Measurements from ENCODE around the gene GASK1A. TPM values are rescaled to one million over a fixed set of nuclear protein-coding genes. Genes with fewer than 3 reads are reported as not detected.

Gene GASK1A
- total RNA-seq, 1 experiment from 2014 or later: 5.4 TPM

- no CpG with 5 or more reads among the region's 1 CpG for WGBS (ENCODE audit: extremely low coverage, insufficient read length, low lambda C conversion rate)
- no peak for DNase-seq
- no peaks in the 10 kb centered on the region for H4K20me1 ChIP-seq (ENCODE audit: control insufficient read depth, insufficient read depth, insufficient read length)
These were observed 36.5 kb downstream of the GASK1A start for GRCh38 chr3:43015572-43015971.

More at GRCh38 chr3:43015572-43015971, 36.5 kb downstream of the GASK1A start:
- H3K9ac ChIP-seq (ENCODE audit: extremely low read depth, insufficient read length, low read length): no peak overlapping the region
- H2AK5ac ChIP-seq (ENCODE audit: insufficient read length, low read length): no peak overlapping the region
- no peaks in the 10 kb centered on the region for H3K27me3 ChIP-seq (ENCODE audit: insufficient read depth, low read length)
- no peaks in the 10 kb centered on the region for H3K79me1 ChIP-seq (ENCODE audit: insufficient read depth, low read depth, low read length, poor library complexity, severe bottlenecking)
- H3K18ac ChIP-seq (ENCODE audit: insufficient read length, low read depth, low read length): peak overlapping the region; percentile 40
- Mint-ChIP-seq H3K4me3 (no peak overlapping the region), H3K9me3 (no peaks in the 10 kb centered on the region; a peak in 1 of 5 replicates), H3K27me3 (ENCODE audit: low read depth) (peaks cover 2% of the 10 kb centered on the region), H3K27ac (no peak overlapping the region), H3K4me1 (no peaks in the 10 kb centered on the region), H3K36me3 (ENCODE audit: insufficient read depth in 1 of 3, low read depth in 3 of 3) (no peaks in the 10 kb centered on the region; a peak in 2 of 7 replicates)
- H3K4ac ChIP-seq (ENCODE audit: low read depth, low read length): no peak overlapping the region
- H3K4me2 ChIP-seq (ENCODE audit: insufficient read depth, insufficient read length, low read length): no peak overlapping the region
- no peak overlapping the region for H3K14ac ChIP-seq (ENCODE audit: insufficient read depth, low read length)
- no peak overlapping the region for H3K23ac ChIP-seq (ENCODE audit: insufficient read length, low read depth, low read length)
- H2BK5ac ChIP-seq (ENCODE audit: insufficient read length, low read length): no peak overlapping the region
- no peak overlapping the region for H2BK20ac ChIP-seq (ENCODE audit: low read depth, low read length, poor library complexity, severe bottlenecking)
- no peaks in the 10 kb centered on the region for H3K9me3 ChIP-seq (ENCODE audit: control insufficient read depth, low read depth, low read length)
- no peak overlapping the region for H2BK120ac ChIP-seq (ENCODE audit: low read depth, low read length, poor library complexity, severe bottlenecking)
- no peaks in the 10 kb centered on the region for H3K79me2 ChIP-seq (ENCODE audit: insufficient read depth, low read length)
- no peak overlapping the region for H2AFZ ChIP-seq (ENCODE audit: low read length)
- no peak overlapping the region for H3K27ac ChIP-seq (ENCODE audit: insufficient read length, low read depth, low read length)
- H4K5ac ChIP-seq (ENCODE audit: insufficient read length, low read depth, low read length): no peak overlapping the region
- no peak overlapping the region for H4K91ac ChIP-seq (ENCODE audit: insufficient read length, low read depth, low read length)
- TF ChIP-seq, protein P1, sequence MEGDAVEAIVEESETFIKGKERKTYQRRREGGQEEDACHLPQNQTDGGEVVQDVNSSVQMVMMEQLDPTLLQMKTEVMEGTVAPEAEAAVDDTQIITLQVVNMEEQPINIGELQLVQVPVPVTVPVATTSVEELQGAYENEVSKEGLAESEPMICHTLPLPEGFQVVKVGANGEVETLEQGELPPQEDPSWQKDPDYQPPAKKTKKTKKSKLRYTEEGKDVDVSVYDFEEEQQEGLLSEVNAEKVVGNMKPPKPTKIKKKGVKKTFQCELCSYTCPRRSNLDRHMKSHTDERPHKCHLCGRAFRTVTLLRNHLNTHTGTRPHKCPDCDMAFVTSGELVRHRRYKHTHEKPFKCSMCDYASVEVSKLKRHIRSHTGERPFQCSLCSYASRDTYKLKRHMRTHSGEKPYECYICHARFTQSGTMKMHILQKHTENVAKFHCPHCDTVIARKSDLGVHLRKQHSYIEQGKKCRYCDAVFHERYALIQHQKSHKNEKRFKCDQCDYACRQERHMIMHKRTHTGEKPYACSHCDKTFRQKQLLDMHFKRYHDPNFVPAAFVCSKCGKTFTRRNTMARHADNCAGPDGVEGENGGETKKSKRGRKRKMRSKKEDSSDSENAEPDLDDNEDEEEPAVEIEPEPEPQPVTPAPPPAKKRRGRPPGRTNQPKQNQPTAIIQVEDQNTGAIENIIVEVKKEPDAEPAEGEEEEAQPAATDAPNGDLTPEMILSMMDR (conservative IDR thresholded peaks at IDR 0.05): no peak
- no peak overlapping the region for H2BK15ac ChIP-seq (ENCODE audit: low read depth, low read length)
- no peaks in the 10 kb centered on the region for H3K4me1 ChIP-seq (ENCODE audit: insufficient read depth, low read length)
- no peak overlapping the region for H4K8ac ChIP-seq (replicated peaks; ENCODE audit: insufficient read length, low read depth, low read length)
- H3K56ac ChIP-seq (ENCODE audit: insufficient read length, low read depth, low read length): no peak overlapping the region
- H2BK12ac ChIP-seq (ENCODE audit: insufficient read length, low read depth, low read length): no peak overlapping the region
- no peak overlapping the region for H3T11ph ChIP-seq (ENCODE audit: low read length)
- H3K23me2 ChIP-seq (ENCODE audit: insufficient read length, low read depth, low read length, poor library complexity, severe bottlenecking): no peaks in the 10 kb centered on the region

Measured in H9 (cell line).